Keratinocyte (primary cell): ENCODE data around the gene CACNA1E. TPM values are rescaled to one million over a fixed set of nuclear protein-coding genes. Genes with fewer than 3 reads are reported as not detected.

Source experiments
- DNase-seq: peaks from one replicate; pipeline ENCODE4 v3.0.0-alpha.2; 2011; ENCODE audit warnings: low read depth, missing footprints, low spot score
- FAIRE-seq: peaks from 2 replicates; lab custom pipeline; 2011; peaks lifted over from hg19 to GRCh38; lab: Jason Lieb, UNC
- H2AFZ ChIP-seq: 2 replicates; pipeline ENCODE4 v1.6.0; 2012; ENCODE audit warnings: low read length, control low read depth, inconsistent platforms; ENCODE audit not compliant: control insufficient read depth
- H3K27ac ChIP-seq: 2 replicates; pipeline ENCODE4 v1.5.1; 2011; ENCODE audit warnings: low read length; ENCODE audit not compliant: control insufficient read depth, insufficient read depth
- H3K27me3 ChIP-seq: 3 replicates; pipeline ENCODE4 v1.6.0; 2011; ENCODE audit warnings: low read length; ENCODE audit not compliant: control insufficient read depth, insufficient read depth; ENCODE audit errors: extremely low read depth
- H3K36me3 ChIP-seq, 2 experiments: 2 replicates in 1 of 2; 3 replicates in 1 of 2; pipeline ENCODE4 v1.5.1; 2011; ENCODE audit warnings: low read length in 2 of 2, mild to moderate bottlenecking in 1 of 2; ENCODE audit not compliant: control insufficient read depth in 2 of 2, insufficient read depth in 2 of 2; ENCODE audit errors: extremely low read depth in 1 of 2
- H3K4me1 ChIP-seq: 3 replicates; pipeline ENCODE4 v1.5.1; 2011; ENCODE audit warnings: low read length; ENCODE audit not compliant: control insufficient read depth, insufficient read depth; ENCODE audit errors: extremely low read depth
- H3K4me2 ChIP-seq: 3 replicates; pipeline ENCODE4 v1.6.0; 2011; ENCODE audit warnings: low read depth, low read length; ENCODE audit not compliant: control insufficient read depth, insufficient read depth; ENCODE audit errors: extremely low read depth
- H3K4me3 ChIP-seq, 3 experiments: fragments of 200-600 bp in 1 of 3; sonication (generic) in 1 of 3; 2 replicates in 2 of 3; 3 replicates in 1 of 3; pipeline ENCODE4 v1.5.1; 2011 to 2016; ENCODE audit warnings: low read length in 3 of 3, mild to moderate bottlenecking in 3 of 3, control low read depth in 2 of 3, inconsistent platforms in 1 of 3, low read depth in 1 of 3, mixed read lengths in 1 of 3, mixed run types in 1 of 3, moderate library complexity in 1 of 3; ENCODE audit not compliant: control insufficient read depth in 2 of 3, insufficient read depth in 2 of 3; ENCODE audit errors: extremely low read depth in 1 of 3
- H3K79me2 ChIP-seq: 2 replicates; pipeline ENCODE4 v1.6.0; 2012; ENCODE audit warnings: low read length; ENCODE audit not compliant: control insufficient read depth, insufficient read depth
- H3K9ac ChIP-seq: 3 replicates; pipeline ENCODE4 v1.6.0; 2011; ENCODE audit warnings: low read length; ENCODE audit not compliant: control insufficient read depth, insufficient read depth; ENCODE audit errors: extremely low read depth
- H3K9me1 ChIP-seq: 3 replicates; pipeline ENCODE4 v1.6.0; 2011; ENCODE audit warnings: low read length; ENCODE audit not compliant: control insufficient read depth, insufficient read depth; ENCODE audit errors: extremely low read depth
- H3K9me3 ChIP-seq: 2 replicates; pipeline ENCODE4 v1.5.1; 2012; ENCODE audit warnings: low read depth, low read length; ENCODE audit not compliant: control insufficient read depth
- H4K20me1 ChIP-seq: 3 replicates; pipeline ENCODE4 v1.6.0; 2011; ENCODE audit warnings: low read length; ENCODE audit not compliant: control insufficient read depth, insufficient read depth; ENCODE audit errors: extremely low read depth
- EZH2 ChIP-seq: IDR thresholded peaks from one replicate; pipeline ENCODE4 v1.6.1; 2012; ENCODE audit warnings: inconsistent platforms, mild to moderate bottlenecking, low read length, moderate library complexity
- dilution Hi-C: fragments of 300-500 bp; cut with MboI; formaldehyde crosslinking; loops from one replicate; pipeline ENCODE4 v1.7.0; 2020; ENCODE audit warnings: low sequenced_read_pairs; ENCODE audit not compliant: extremely low pct_ligation_motif_present
- polyA plus RNA-seq, 5 experiments: library from polyadenylated mRNA; depleted of rRNA in 3 of 5; stranded (reverse) in 3 of 5; stranded (forward) in 1 of 5; unstranded in 1 of 5; fragments of >200 nt; gene quantifications; 1 replicate in 1 of 5; 2 replicates in 3 of 5; 3 replicates in 1 of 5; pipeline versions ENCODE4 v1.2.1 to v1.2.3, GENCODE V29; 2011 to 2012; ENCODE audit warnings: missing spikeins in 2 of 5, low read depth in 1 of 5, low replicate concordance in 1 of 5
- TF ChIP-seq, protein P1 (sequence below), 3 experiments: IDR thresholded peaks in 1 of 3; conservative IDR thresholded peaks in 1 of 3; optimal IDR thresholded peaks in 1 of 3; 2 replicates in 2 of 3; 3 replicates in 1 of 3; pipeline versions ENCODE3 to v1.5.1; 2011; ENCODE audit warnings: low read length in 3 of 3, mild to moderate bottlenecking in 3 of 3, moderate library complexity in 2 of 3, control low read depth in 1 of 3, inconsistent platforms in 1 of 3; ENCODE audit not compliant: insufficient read depth in 2 of 3; ENCODE audit errors: extremely low read depth in 1 of 3

The CACNA1E gene
- polyA plus RNA-seq, 1 donor (not counting 4 experiments of a cell fraction or from before 2014, with no cell fraction given), result not detected

DNA sequence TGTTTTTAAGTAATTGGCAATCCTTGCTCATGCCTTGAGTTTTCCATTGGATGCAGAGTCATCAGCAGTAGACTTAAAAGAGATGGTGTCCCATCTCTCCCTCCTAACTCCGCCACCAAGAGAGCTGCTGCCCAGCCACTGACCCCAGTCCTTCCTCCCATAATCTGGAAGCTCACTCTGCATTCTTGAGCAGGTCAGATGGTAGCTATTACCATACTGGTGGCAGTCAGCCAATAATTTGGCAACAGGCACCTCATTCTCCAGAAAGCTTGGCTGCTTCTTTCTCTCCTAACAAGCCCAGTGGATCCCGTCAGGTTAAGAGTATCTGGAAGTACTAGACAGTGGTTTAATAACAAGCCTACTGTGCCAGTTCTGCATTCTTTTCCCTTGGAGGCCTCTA lies 306.1 kb downstream of the CACNA1E start:
- Histone ChIP-seq H2AFZ (no peak overlapping the region), H3K9me3 (no peaks in the 10 kb centered on the region), H3K9me1 (no peaks in the 10 kb centered on the region), H3K79me2 (no peaks in the 10 kb centered on the region), H3K27me3 (peaks cover 3% of the 10 kb centered on the region), H3K9ac (no peak overlapping the region), H3K36me3 (no peaks in the 10 kb centered on the region), H3K27ac (no peak overlapping the region), H3K4me2 (no peak overlapping the region), H4K20me1 (peaks cover 2% of the 10 kb centered on the region), H3K4me3 (no peak overlapping the region), H3K4me1 (no peaks in the 10 kb centered on the region)
- DNase-seq, result no peak
- no peak for TF ChIP-seq EZH2
- TF ChIP-seq, protein P1, sequence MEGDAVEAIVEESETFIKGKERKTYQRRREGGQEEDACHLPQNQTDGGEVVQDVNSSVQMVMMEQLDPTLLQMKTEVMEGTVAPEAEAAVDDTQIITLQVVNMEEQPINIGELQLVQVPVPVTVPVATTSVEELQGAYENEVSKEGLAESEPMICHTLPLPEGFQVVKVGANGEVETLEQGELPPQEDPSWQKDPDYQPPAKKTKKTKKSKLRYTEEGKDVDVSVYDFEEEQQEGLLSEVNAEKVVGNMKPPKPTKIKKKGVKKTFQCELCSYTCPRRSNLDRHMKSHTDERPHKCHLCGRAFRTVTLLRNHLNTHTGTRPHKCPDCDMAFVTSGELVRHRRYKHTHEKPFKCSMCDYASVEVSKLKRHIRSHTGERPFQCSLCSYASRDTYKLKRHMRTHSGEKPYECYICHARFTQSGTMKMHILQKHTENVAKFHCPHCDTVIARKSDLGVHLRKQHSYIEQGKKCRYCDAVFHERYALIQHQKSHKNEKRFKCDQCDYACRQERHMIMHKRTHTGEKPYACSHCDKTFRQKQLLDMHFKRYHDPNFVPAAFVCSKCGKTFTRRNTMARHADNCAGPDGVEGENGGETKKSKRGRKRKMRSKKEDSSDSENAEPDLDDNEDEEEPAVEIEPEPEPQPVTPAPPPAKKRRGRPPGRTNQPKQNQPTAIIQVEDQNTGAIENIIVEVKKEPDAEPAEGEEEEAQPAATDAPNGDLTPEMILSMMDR (optimal IDR thresholded peaks at IDR 0.05 in 1 of 3, IDR thresholded peaks at IDR 0.05 in 1 of 3, conservative IDR thresholded peaks at IDR 0.05 in 1 of 3; ENCODE audit: extremely low read depth in 1 of 3, insufficient read depth in 2 of 3, low read length in 3 of 3), result no peak
- dilution Hi-C loops, result no loop called here
- no peak for FAIRE-seq

GRCh38 chr1:181791721-181792120 lies 308.4 kb downstream of the CACNA1E start:
- H4K20me1 ChIP-seq, result peaks cover 2% of the 10 kb centered on the region
- DNase-seq, result no peak
- peaks cover 3% of the 10 kb centered on the region for H3K27me3 ChIP-seq
- H3K4me1 ChIP-seq, result no peaks in the 10 kb centered on the region
- no peak for TF ChIP-seq EZH2
- TF ChIP-seq, protein P1 (optimal IDR thresholded peaks at IDR 0.05 in 1 of 3, IDR thresholded peaks at IDR 0.05 in 1 of 3, conservative IDR thresholded peaks at IDR 0.05 in 1 of 3; ENCODE audit: extremely low read depth in 1 of 3, insufficient read depth in 2 of 3, low read length in 3 of 3), result no peak
- no peak overlapping the region for H2AFZ ChIP-seq
- dilution Hi-C loops, result no loop called here
- H3K4me2 ChIP-seq, result no peak overlapping the region
- no peak overlapping the region for H3K9ac ChIP-seq
- no peak overlapping the region for H3K4me3 ChIP-seq
- no peak for FAIRE-seq
- H3K36me3 ChIP-seq, result no peaks in the 10 kb centered on the region
- H3K27ac ChIP-seq, result no peak overlapping the region
- no peaks in the 10 kb centered on the region for H3K9me3 ChIP-seq
- H3K79me2 ChIP-seq, result no peaks in the 10 kb centered on the region
- no peaks in the 10 kb centered on the region for H3K9me1 ChIP-seq
